ENCODE results near the gene FAM193A.

DNA sequence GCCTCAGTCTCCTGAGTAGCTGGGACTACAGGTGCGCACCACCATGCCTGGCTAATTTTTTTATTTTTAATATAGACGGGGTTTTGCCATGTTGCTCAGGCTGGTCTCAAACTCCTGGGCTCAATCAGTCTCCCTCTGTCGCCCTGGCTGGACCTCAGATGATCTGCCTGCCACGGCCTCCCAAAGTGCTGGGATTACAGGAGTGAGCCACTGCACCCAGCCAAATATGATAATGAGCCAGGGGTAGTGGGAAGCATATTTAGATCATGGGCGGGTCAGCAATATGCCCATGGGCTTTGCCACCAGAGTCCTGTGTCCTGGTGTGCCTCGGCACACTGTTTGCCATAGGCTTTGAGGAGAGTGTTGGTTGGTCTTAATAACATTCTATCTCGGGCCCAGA is 71.8 kb downstream of the FAM193A start:
- TF ChIP-seq, protein P1, sequence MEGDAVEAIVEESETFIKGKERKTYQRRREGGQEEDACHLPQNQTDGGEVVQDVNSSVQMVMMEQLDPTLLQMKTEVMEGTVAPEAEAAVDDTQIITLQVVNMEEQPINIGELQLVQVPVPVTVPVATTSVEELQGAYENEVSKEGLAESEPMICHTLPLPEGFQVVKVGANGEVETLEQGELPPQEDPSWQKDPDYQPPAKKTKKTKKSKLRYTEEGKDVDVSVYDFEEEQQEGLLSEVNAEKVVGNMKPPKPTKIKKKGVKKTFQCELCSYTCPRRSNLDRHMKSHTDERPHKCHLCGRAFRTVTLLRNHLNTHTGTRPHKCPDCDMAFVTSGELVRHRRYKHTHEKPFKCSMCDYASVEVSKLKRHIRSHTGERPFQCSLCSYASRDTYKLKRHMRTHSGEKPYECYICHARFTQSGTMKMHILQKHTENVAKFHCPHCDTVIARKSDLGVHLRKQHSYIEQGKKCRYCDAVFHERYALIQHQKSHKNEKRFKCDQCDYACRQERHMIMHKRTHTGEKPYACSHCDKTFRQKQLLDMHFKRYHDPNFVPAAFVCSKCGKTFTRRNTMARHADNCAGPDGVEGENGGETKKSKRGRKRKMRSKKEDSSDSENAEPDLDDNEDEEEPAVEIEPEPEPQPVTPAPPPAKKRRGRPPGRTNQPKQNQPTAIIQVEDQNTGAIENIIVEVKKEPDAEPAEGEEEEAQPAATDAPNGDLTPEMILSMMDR (optimal IDR thresholded peaks at IDR 0.05 in 1 of 3, IDR thresholded peaks at IDR 0.05 in 1 of 3, conservative IDR thresholded peaks at IDR 0.05 in 1 of 3; ENCODE audit: extremely low read depth in 1 of 3, insufficient read depth in 2 of 3, low read length in 3 of 3), result no peak
- no peak for TF ChIP-seq EZH2 (IDR thresholded peaks at IDR 0.05; ENCODE audit: low read length)
